CD4-positive, alpha-beta T cell treated with Interleukin-21 for 1 hour (primary cell): ENCODE measurements around the gene OTOA.
"Not testable (repeated sequence)": the region's sequence is repeated elsewhere in the genome, so short reads cannot be mapped to it uniquely, and the experiment has no call there.

ENCODE experiments used
- DNase-seq: peaks from one replicate; pipeline ENCODE4 v3.0.0-alpha.2; 2020

The OTOA gene

DNA sequence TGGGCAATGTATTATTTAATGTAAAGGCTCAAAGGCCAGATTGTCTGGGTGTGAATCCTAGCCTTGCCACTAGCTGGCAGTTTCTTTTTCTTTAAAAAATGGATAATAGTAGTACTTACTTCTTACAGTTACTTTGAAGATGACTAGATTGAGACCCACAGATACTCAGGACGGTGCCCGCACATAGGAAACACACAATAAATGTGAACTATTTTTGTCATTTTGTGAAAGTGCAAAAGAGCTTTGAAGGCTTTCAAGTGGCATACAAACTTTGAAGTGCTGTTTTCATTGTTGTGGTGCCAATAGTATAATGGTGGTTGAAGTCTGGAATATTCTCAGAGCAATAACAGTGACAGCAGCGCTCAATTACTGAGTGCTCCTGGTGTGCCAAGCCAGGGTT, 63.6 kb downstream of the OTOA start:
- DNase-seq, result no peak

DNA sequence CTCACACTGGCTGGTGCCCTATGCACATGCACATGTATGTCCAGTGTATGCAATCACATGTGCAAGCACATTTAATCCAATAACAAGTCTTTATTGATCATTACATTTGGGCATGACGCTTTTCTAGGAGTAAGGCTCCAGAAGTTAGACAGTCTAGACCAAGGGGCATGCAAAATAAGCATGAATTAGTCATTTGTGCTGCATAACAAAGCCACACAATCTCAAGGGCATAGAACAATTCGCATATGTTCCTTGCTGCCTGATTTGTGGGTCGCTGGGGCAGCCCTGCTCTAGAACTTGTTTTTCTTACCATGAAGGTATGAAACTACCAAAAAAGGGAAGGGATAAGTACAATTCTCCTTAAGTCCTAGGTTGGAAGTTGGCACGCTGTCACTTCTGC, 67.5 kb downstream of the OTOA start:
- DNase-seq, result not testable (repeated sequence)

DNA sequence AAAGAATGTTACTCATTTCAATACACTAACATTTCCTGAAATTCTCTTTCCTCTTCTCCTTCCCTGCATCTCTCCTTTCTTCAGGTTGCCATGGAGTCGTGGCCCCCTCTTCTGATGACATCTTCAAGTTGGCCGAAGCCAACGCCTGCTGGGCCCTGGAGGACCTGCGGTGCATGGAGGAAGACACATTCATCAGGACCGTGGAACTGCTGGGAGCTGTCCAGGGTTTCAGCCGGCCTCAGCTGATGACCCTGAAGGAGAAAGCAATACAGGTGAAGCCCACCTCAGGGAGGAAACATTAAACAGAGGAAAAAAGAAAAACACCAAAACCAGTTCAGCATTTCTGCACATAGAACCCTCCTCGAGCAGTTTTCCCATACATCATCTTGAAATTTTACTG, 76.9 kb downstream of the OTOA start:
- DNase-seq, result not testable (repeated sequence)

DNA sequence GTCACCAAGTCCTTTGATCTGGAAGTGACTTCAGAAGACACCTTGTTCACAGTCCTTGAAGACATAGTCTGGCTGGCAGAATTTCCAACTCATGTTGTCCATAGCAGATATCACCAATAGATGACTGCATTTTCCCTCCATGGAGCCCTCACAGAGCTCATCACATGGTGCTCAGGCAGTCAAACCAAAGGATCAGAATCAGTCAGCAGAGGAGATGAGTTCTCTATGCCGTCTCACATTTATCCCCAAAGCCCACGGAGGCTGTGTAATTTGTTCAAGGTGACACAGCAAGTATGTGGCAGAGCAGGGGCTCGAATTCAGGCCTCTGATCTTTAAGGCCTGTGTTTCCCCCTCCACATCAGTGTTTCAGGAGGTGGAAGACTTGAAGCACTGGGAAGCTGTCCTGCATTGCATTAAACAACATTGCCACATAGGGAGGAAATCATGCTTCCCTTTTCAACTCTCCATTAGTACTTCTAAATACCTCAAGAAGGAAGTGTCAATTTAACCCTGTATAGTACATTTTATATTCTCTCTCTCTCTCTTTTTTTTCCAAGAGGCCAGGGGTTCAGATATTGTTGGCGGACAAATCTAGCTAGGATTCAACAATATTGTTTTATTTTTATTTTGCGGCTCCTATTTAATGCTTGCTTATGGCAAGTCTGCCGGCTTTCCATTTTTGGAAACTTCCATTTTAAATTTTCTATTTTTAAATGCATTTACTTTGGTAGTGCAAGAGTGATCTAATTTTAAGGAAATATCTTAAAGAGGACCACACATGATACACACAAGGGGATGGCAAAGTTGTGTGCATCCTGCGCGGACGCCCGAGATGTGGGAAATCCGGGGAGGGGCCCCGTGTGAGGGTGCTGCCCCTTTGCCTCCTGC, 92.7 kb downstream of the OTOA start:
- DNase-seq, result not testable (repeated sequence)

DNA sequence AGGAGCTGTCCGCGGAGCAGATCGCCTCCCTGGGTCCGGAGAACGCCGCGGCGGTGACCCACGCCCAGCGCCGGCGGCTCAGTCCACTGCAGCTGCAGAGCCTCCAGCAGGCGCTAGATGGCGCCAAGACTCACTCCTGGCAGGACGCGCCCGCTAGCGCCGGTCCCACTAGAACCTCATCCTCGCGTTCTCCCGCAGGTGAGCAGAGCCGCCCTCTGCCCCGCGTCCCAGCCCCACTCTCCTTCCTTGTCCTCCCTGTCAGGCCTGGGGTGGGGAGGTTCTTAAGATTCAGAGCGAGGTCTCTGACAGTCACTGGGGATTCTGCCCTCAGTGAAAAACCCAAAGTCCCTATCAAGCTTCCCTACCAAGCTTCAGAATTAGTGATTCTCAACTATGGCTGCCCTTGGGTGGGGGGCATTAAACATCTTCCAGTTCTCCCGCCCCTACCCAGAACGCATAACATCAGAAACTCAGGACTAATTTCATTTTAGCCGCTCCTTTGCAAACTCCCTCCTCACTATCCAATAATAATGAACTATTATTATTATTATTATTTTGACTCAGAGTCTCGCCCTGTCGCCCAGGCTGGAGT, 93.4 kb downstream of the OTOA start:
- DNase-seq, result not testable (repeated sequence)

DNA sequence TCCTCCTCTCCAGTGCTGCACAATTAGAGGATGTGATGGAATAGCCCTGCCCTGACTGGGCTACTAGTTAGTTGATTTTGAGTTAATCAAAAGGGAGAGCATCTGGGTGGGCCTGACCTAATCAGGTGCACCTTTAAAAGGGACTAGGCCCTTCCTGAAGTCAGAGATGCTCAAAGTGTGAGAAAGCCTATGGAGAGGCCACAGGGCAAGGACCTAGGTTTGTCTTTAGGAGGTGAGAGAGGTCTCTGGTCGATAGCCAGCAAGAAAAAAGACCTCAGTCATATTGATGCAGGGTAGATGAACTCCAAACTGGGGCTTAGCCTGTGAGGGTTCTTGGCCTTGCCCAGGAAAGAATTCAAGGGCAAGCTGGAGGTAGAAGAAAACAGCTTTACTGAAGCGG, 104.5 kb downstream of the OTOA start:
- not testable (repeated sequence) for DNase-seq

DNA sequence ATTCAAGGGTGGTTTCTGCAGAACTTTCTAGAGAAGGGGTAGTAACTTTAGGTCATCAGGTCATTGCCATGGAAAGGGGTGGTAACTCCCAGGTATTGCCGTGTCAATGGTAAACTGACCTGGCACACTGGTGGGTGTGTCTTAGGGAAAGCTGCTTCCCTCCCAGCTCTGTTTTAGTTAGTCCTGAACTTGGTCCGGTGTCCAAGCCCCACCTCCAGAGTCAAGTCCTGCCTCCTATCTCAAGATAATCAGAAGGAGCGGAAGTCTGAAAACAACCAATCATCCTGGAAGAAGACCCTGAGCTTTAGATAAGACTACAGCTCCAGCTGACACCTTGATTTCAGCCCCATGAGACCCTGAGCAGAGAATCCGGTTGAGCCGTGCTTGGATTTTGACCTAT, 105.0 kb downstream of the OTOA start:
- DNase-seq, result not testable (repeated sequence)

DNA sequence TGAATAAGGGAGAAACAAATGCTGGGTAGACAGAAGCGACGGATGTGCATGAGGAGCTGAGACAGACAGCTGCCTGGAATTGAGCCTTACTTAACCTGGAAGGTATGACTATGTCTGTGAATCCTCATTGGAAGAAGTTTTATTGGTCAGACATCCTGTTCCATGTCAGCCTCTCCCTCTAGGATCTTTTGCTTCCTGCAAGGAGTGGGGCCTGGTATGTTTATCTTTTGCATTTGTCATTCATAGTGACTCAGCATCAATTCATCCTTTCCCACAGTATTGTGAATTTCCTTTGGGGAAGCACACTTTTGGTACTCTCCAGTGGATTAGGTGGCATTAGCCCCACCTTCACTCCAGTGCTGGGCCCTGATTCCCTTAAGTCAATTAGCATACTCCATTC, 105.5 kb downstream of the OTOA start:
- not testable (repeated sequence) for DNase-seq

DNA sequence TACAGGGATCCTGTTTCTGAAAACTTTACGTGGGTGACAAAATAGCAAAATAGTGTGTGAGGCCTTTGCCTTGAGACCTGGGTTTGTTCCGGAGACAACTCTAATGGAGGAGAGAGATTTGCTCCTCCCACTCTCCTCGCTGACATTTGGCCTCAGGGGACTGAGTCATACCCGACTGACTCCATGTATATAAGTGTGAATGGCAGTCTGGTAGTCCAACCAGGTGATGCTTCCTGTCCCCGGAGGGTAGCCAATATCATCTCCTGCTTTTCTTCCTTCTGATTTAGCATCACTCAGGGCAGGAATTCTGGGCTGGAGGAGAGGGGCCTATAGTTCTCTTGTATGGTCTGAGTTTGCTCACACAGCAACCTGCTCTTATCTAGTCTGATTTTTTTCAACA, 106.8 kb downstream of the OTOA start:
- DNase-seq, result not testable (repeated sequence)

DNA sequence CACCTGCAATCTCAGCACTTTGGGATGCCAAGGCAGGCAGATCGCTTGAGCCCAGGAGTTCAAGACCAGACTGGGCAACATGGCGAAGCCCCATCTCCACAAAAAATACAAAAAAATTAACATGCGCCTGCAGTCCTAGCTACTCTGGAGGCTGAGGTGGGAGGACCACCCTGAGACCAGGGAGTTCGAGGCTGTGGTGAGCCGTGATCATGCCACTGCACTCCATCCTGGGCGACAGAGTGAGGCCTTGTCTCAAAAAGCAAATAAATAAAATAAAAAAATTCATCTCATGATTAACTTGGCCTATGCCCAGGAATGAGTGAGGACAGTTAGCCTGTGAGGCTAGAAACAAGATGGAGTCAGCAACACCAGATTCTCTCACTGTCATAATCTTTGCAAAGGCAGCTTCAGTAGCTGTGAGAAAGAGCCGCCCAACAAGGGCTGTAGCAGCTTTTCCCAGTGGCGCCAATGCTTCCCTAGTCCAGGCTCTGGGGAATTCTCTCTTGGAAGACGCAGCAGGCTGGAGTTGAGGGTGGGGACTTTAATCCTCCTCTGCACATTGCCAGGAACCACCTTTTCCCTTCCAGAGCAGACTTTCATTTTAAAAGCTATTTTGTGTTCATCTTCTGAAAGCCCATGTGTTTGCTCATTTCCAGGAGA, 108.9 kb downstream of the OTOA start:
- not testable (repeated sequence) for DNase-seq

DNA sequence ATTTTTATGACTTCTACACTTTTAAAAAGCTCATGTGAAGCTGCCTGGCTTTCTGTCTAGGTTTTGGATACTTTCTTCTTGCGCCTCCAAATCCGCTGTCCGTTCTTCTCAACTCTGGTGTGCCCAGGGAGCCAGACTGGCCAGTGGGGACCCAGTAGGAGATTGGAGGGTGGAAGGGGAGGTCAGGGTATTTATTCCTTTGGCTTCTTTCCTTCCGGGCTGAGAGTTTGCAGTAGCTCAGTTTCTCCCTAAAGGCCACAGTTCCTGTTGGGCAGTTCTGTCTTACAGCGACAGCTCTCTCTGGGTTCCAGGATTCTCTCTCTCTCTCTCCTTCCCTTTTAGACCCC, 109.4 kb downstream of the OTOA start:
- not testable (repeated sequence) for DNase-seq

DNA sequence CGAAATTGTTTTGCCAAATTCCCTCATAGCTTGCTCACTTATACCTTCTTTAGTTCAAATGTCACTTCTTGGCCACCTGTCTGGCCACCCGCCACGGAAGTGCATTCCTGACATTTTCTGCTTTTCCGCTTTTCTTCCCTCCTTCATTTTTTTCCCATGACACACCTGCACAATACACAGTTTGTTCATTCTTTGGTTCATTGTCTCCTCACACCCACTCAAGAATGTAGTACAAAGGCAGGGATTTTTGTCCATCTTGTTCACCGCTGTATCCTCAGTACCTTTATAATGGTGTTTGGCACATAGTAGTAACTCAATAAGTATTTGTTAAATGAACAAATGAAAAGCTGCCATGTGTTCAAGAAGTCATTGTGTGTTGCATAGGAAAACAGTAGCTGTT, 116.8 kb downstream of the OTOA start:
- not testable (repeated sequence) for DNase-seq

DNA sequence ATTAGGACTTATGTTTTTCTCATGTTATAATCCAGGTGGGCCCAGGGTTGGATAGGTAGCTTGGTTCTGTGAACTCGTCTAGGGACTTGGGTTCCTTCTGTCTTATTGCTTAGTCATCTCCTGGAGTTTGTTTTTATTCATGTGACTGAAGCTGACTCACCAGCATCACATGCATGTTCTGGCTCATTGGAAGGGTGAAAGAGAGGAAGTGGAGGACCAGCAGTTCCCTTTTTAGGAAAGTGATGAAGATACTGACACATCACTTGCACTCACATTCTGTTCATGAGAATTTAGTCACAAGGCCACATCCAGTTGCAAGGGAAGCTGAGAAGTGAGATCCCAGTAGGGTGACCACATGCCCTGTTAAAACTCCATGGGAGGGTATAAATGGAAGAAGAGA, 126.7 kb downstream of the OTOA start:
- DNase-seq, result not testable (repeated sequence)

DNA sequence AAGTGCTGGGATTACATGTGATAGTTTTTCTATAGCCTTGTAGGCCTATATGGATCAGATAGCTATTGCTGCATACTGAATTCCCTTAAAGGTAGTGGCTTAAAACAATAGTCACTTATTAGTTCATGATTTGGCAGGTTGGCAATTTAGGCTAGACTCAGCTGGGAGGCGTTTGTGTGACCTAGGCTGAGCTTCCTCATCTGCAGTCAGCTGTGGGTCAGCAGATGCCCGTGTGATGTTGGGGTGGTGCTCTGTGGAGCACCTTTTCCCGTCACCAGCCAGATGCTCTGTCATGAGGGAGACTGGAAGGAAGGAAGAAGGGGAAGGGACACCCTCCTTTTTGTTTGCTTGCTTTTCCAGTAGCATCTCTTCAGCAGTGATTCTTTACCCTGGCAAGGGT, 129.5 kb downstream of the OTOA start:
- not testable (repeated sequence) for DNase-seq

DNA sequence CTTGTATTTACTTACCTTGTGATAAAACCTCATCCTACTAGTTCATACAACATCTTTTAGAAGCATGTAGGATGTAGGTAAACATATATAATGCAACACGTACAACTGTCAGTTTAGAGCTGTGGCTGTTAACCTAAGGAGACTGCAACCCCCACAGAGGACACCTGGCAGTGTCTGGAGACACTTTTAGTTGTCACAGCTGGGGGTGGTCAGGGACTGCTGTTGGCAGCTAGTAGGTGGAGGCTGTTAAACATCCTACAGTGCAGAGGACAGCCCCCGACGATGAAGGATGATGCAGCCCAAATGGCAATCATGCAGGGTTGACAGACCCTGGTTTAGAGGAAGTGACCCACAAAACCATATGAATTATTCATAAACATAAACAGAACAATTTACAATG, 134.8 kb downstream of the OTOA start:
- DNase-seq, result not testable (repeated sequence)

DNA sequence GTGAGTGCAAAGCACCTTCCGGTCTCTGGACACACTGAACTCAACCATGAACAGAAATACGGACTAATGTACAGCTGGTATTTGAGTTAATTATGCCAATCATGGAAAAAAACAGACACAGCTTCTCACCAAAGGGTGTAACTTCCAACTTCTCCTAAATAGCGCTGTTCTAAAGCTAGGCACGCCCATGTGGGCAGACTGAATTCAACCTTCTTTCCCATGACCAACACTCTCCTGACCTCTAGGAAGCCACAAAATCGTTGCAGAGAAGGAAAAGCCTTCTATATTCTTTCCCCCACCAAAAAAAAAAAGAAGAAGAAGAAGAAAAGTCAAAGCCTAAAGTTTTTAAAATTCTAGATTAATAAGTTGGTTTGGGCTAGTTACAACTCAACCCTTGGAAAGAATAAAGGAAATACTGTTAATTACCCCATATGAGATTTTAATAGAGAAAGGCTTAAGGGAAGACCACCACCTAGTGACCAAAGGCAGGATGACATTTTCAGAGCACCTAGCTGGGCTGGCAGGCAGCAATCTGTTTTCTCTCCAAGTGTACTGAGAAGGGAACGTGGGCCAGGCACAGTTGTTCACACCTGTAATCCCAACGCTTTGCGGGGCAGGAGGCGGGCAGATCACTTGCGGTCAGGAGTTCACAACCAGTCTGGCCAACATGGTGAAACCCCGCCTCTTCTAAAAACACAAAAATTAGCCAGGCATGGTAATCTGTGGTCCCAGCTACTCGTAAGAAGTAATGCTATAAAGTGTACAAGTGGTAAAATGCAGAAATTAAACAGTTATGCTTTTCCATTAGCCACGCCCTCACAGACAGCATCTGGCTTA, 138.0 kb downstream of the OTOA start:
- DNase-seq, result peak; percentile 46

DNA sequence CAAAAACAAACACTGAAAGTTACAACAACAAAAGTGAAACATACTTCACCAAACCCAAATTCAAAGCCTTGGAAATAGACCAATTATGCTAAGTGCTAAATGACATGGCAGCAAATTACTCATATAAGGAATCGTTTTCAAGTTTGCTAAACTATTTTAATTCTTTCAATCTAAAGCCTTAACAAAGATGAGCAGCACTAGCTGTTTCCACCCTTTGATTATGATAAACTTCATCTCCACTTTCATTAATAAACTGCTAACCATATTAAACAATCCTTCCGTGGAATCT, 138.6 kb downstream of the OTOA start:
- DNase-seq, result not testable (repeated sequence)
